ENCODE results near the gene EXOSC9. TPM values are rescaled to one million over a fixed set of nuclear protein-coding genes. Genes with fewer than 3 reads are reported as not detected.

EXOSC9 gene
- polyA plus RNA-seq, 1 of the 3 experiments (the other 2 are of a cell fraction) = 38.8 TPM

- no peaks in the 10 kb centered on the region for H3K9me3 ChIP-seq
- DNase-seq = no peak
- H3K27ac ChIP-seq (ENCODE audit: low read depth in 2 of 2, low read length in 1 of 2) = peak overlapping the region; percentile 1 to 67; a peak in 1 of 4 replicates
- peaks cover 0 to 27% of the 10 kb centered on the region in 2 experiments; a peak in 3 of 4 replicates for H3K4me1 ChIP-seq (ENCODE audit: control insufficient read depth in 1 of 2, insufficient read depth in 2 of 2, low read depth in 1 of 2, low read length in 1 of 2)
- H3K4me2 ChIP-seq = no peak overlapping the region
- no peak overlapping the region for H3K4me3 ChIP-seq (ENCODE audit: low read depth in 2 of 2, low read length in 1 of 2)
- WGBS (ENCODE audit: low lambda C conversion rate) = 61% methylated on average over 5 of the region's 5 CpGs
- H3K36me3 ChIP-seq (replicated peaks in 1 of 2; ENCODE audit: control insufficient read depth in 1 of 2, insufficient read depth in 2 of 2, low read length in 1 of 2) = no peaks in the 10 kb centered on the region
- CTCF ChIA-PET = no interaction called here
- H3K9ac ChIP-seq = no peak overlapping the region
- no peak for TF ChIP-seq SMC3 (IDR thresholded peaks at IDR 0.05; ENCODE audit: low read depth, low read length)
- TF ChIP-seq, protein P1, sequence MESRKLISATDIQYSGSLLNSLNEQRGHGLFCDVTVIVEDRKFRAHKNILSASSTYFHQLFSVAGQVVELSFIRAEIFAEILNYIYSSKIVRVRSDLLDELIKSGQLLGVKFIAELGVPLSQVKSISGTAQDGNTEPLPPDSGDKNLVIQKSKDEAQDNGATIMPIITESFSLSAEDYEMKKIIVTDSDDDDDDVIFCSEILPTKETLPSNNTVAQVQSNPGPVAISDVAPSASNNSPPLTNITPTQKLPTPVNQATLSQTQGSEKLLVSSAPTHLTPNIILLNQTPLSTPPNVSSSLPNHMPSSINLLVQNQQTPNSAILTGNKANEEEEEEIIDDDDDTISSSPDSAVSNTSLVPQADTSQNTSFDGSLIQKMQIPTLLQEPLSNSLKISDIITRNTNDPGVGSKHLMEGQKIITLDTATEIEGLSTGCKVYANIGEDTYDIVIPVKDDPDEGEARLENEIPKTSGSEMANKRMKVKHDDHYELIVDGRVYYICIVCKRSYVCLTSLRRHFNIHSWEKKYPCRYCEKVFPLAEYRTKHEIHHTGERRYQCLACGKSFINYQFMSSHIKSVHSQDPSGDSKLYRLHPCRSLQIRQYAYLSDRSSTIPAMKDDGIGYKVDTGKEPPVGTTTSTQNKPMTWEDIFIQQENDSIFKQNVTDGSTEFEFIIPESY (IDR thresholded peaks at IDR 0.05; ENCODE audit: borderline replicate concordance, low read depth) = no peak
- TF ChIP-seq POLR2AphosphoS5 (IDR thresholded peaks at IDR 0.05; ENCODE audit: low read depth, low read length) = no peak
- TF ChIP-seq RAD21 (IDR thresholded peaks at IDR 0.05; ENCODE audit: low read length) = no peak
- no peak for TF ChIP-seq TEAD4 (IDR thresholded peaks at IDR 0.05; ENCODE audit: borderline replicate concordance, insufficient read depth)
- no peak for TF ChIP-seq TAF1 (IDR thresholded peaks at IDR 0.05; ENCODE audit: borderline replicate concordance, low read depth, low read length)
- TF ChIP-seq, protein P2, sequence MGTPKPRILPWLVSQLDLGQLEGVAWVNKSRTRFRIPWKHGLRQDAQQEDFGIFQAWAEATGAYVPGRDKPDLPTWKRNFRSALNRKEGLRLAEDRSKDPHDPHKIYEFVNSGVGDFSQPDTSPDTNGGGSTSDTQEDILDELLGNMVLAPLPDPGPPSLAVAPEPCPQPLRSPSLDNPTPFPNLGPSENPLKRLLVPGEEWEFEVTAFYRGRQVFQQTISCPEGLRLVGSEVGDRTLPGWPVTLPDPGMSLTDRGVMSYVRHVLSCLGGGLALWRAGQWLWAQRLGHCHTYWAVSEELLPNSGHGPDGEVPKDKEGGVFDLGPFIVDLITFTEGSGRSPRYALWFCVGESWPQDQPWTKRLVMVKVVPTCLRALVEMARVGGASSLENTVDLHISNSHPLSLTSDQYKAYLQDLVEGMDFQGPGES (IDR thresholded peaks at IDR 0.05; ENCODE audit: low read depth, low read length) = no peak
- TF ChIP-seq YY1 (IDR thresholded peaks at IDR 0.05; ENCODE audit: low read depth) = no peak
- H3K27me3 ChIP-seq (ENCODE audit: insufficient read depth) = no peaks in the 10 kb centered on the region
- peaks cover 26% of the 10 kb centered on the region for H3F3A ChIP-seq (replicated peaks; ENCODE audit: insufficient read depth)
- H4K20me1 ChIP-seq (ENCODE audit: insufficient read depth) = no peaks in the 10 kb centered on the region
- POLR2A ChIA-PET = no interaction called here
- no peaks in the 10 kb centered on the region for H3K79me2 ChIP-seq (ENCODE audit: insufficient read depth)
- H3K9me2 ChIP-seq = no peaks in the 10 kb centered on the region
- H2AFZ ChIP-seq (ENCODE audit: low read depth) = no peak overlapping the region
Observed at GRCh38 chr4:121794505-121795188, 6.5 kb upstream of the EXOSC9 start.

GRCh38 chr4:121796283-121796682 is 4.8 kb upstream of the EXOSC9 start:
- Histone ChIP-seq H3K27me3 (ENCODE audit: insufficient read depth) (no peaks in the 10 kb centered on the region), H3K4me2 (no peak overlapping the region), H3K36me3 (replicated peaks in 1 of 2; ENCODE audit: control insufficient read depth in 1 of 2, insufficient read depth in 2 of 2, low read length in 1 of 2) (no peaks in the 10 kb centered on the region), H4K20me1 (ENCODE audit: insufficient read depth) (no peaks in the 10 kb centered on the region), H3K9me3 (no peaks in the 10 kb centered on the region), H3K9ac (no peak overlapping the region), H3K27ac (ENCODE audit: low read depth in 2 of 2, low read length in 1 of 2) (peak overlapping the region; percentile 39 to 74; a peak in 3 of 4 replicates), H2AFZ (ENCODE audit: low read depth) (peak overlapping the region; percentile 62; the same call in 1 of the 2 replicates), H3K4me1 (ENCODE audit: control insufficient read depth in 1 of 2, insufficient read depth in 2 of 2, low read depth in 1 of 2, low read length in 1 of 2) (peaks cover 4 to 16% of the 10 kb centered on the region in 2 experiments; a peak in 2 of 4 replicates), H3K79me2 (ENCODE audit: insufficient read depth) (peaks cover 2% of the 10 kb centered on the region; the same call in 1 of the 2 replicates), H3F3A (replicated peaks; ENCODE audit: insufficient read depth) (peaks cover 16% of the 10 kb centered on the region), H3K9me2 (no peaks in the 10 kb centered on the region), H3K4me3 (ENCODE audit: low read depth in 2 of 2, low read length in 1 of 2) (no peak overlapping the region)
- ChIA-PET POLR2A (no interaction called here), CTCF (no interaction called here)
- no peak for DNase-seq
- TF ChIP-seq USF2 (IDR thresholded peaks at IDR 0.05; ENCODE audit: borderline replicate concordance, low read depth, low read length) (no peak), REST (IDR thresholded peaks at IDR 0.05; ENCODE audit: low read depth, low read length) (no peak), JUND (IDR thresholded peaks at IDR 0.05) (no peak), NRF1 (IDR thresholded peaks at IDR 0.05; ENCODE audit: low read depth, low read length) (no peak), SIN3A (IDR thresholded peaks at IDR 0.05; ENCODE audit: borderline replicate concordance, low read depth, low read length) (no peak), RXRA (IDR thresholded peaks at IDR 0.05; ENCODE audit: borderline replicate concordance, low read depth) (no peak), TCF12 (IDR thresholded peaks at IDR 0.05) (no peak), EP300 (IDR thresholded peaks at IDR 0.05; ENCODE audit: borderline replicate concordance in 1 of 2, low read depth in 1 of 2, low read length in 1 of 2) (no peak)
- TF ChIP-seq, protein P3, sequence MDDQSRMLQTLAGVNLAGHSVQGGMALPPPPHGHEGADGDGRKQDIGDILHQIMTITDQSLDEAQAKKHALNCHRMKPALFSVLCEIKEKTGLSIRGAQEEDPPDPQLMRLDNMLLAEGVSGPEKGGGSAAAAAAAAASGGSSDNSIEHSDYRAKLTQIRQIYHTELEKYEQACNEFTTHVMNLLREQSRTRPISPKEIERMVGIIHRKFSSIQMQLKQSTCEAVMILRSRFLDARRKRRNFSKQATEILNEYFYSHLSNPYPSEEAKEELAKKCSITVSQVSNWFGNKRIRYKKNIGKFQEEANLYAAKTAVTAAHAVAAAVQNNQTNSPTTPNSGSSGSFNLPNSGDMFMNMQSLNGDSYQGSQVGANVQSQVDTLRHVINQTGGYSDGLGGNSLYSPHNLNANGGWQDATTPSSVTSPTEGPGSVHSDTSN (IDR thresholded peaks at IDR 0.05) = no peak
- TF ChIP-seq, protein P4, sequence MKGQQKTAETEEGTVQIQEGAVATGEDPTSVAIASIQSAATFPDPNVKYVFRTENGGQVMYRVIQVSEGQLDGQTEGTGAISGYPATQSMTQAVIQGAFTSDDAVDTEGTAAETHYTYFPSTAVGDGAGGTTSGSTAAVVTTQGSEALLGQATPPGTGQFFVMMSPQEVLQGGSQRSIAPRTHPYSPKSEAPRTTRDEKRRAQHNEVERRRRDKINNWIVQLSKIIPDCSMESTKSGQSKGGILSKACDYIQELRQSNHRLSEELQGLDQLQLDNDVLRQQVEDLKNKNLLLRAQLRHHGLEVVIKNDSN (IDR thresholded peaks at IDR 0.05; ENCODE audit: borderline replicate concordance, low read depth) = no peak
